Skin of body (tissue), 2 donors: ENCODE measurements around the gene LST1. TPM values are rescaled to one million over a fixed set of nuclear protein-coding genes. Genes with fewer than 3 reads are reported as not detected.
"Not testable (repeated sequence)": the region's sequence is repeated elsewhere in the genome, so short reads cannot be mapped to it uniquely, and the experiment has no call there.

Source experiments
- DNase-seq: peaks from one replicate; lab custom pipeline; 2025; lab: John Stamatoyannopoulos, UW
- total RNA-seq: library from RNA; depleted of rRNA; stranded (reverse); fragments of >200 nt; gene quantifications from one replicate; pipeline ENCODE4 v1.2.3, GENCODE V29; 2014

LST1 gene
- total RNA-seq = 7.6 TPM

- DNase-seq = no peak
These were observed at the start of gene LST1 for GRCh38 chr6:31586008-31586407. LST1 (plus strand) TSS chr6:31586277; CDS start chr6:31587300, 1,023 bp downstream.

- DNase-seq = no peak
These were observed 47.2 kb upstream of the LST1 start for GRCh38 chr6:31538805-31539400.

- DNase-seq = no peak
These were observed 45.4 kb upstream of the LST1 start for GRCh38 chr6:31540640-31541039.

GRCh38 chr6:31541059-31541657, 44.9 kb upstream of the LST1 start:
- peak; percentile 69 for DNase-seq

- DNase-seq = peak; percentile 98
These were observed 44.2 kb upstream of the LST1 start, which contains the start of gene DDX39B for GRCh38 chr6:31541658-31542521. DDX39B (minus strand) TSS chr6:31542003; CDS start chr6:31540532, 1,471 bp downstream.

- DNase-seq = no peak
These were observed 42.4 kb upstream of the LST1 start for GRCh38 chr6:31543639-31544038.

- DNase-seq = no peak
These were observed 41.4 kb upstream of the LST1 start for GRCh38 chr6:31544676-31545075.

- no peak for DNase-seq
These were observed 40.8 kb upstream of the LST1 start for GRCh38 chr6:31545291-31545690.

GRCh38 chr6:31546339-31546957, 39.6 kb upstream of the LST1 start, which contains the start of gene ATP6V1G2:
ATP6V1G2 (minus strand) TSS chr6:31546608; CDS start chr6:31546559, 49 bp downstream.
- peak; percentile 89 for DNase-seq

GRCh38 chr6:31546958-31547726, 38.9 kb upstream of the LST1 start, which contains the start of gene NFKBIL1:
NFKBIL1 (plus strand) TSS chr6:31547608; CDS start chr6:31547695, 87 bp downstream.
- DNase-seq = peak; percentile 98

GRCh38 chr6:31547727-31548543, 38.1 kb upstream of the LST1 start:
- no peak for DNase-seq

GRCh38 chr6:31548544-31548873, 37.6 kb upstream of the LST1 start:
- no peak for DNase-seq

GRCh38 chr6:31551371-31551770, 34.7 kb upstream of the LST1 start:
- DNase-seq = not testable (repeated sequence)

- DNase-seq = no peak
These were observed 29.8 kb upstream of the LST1 start for GRCh38 chr6:31556307-31556706.

GRCh38 chr6:31557443-31558317, 28.4 kb upstream of the LST1 start:
- DNase-seq = no peak

GRCh38 chr6:31558318-31558625, 27.8 kb upstream of the LST1 start:
- DNase-seq = no peak

- no peak for DNase-seq
These were observed 27.2 kb upstream of the LST1 start for GRCh38 chr6:31558631-31559500.

GRCh38 chr6:31559606-31559957, 26.5 kb upstream of the LST1 start:
- no peak for DNase-seq
